Breast epithelium (tissue), 3 donors: ENCODE measurements around the gene CYP51A1.

Experiments used
- CTCF ChIP-seq, 3 donors: fragments of 450-650 bp; IDR thresholded peaks; one replicate each; pipeline ENCODE4 v1.5.1; 2016 to 2017; ENCODE audit warnings: antibody characterized with exemption in 3 of 3, mild to moderate bottlenecking in 3 of 3, moderate library complexity in 3 of 3
- POLR2A ChIP-seq: fragments of 450-650 bp; IDR thresholded peaks from one replicate; pipeline ENCODE4 v1.6.1; 2016; ENCODE audit warnings: antibody characterized with exemption, mild to moderate bottlenecking, moderate library complexity
- POLR2AphosphoS5 ChIP-seq, 3 donors: sonication (generic); formaldehyde crosslinking; IDR thresholded peaks; one replicate each; pipeline ENCODE4 v1.6.1; 2017; ENCODE audit warnings: antibody characterized with exemption in 3 of 3

GRCh38 chr7:92072708-92073107 is 61.6 kb downstream of the CYP51A1 start:
- TF ChIP-seq CTCF (IDR thresholded peaks at IDR 0.05), result no peak
- no peak for TF ChIP-seq POLR2AphosphoS5 (IDR thresholded peaks at IDR 0.05)
- no peak for TF ChIP-seq POLR2A
